HG03571 (cell line): ENCODE results near the gene BLOC1S5.
"Not testable (repeated sequence)": the region's sequence is repeated elsewhere in the genome, so short reads cannot be mapped to it uniquely, and the experiment has no call there.

ENCODE experiments used
- ATAC-seq: cut with Tn5 transposase; IDR thresholded peaks from one replicate; pipeline ENCODE4 v1.9.1; 2021; ENCODE audit not compliant: unreplicated experiment

BLOC1S5 gene

GRCh38 chr6:8045769-8046168, 18.4 kb downstream of the BLOC1S5 start:
- not testable (repeated sequence) for ATAC-seq

DNA sequence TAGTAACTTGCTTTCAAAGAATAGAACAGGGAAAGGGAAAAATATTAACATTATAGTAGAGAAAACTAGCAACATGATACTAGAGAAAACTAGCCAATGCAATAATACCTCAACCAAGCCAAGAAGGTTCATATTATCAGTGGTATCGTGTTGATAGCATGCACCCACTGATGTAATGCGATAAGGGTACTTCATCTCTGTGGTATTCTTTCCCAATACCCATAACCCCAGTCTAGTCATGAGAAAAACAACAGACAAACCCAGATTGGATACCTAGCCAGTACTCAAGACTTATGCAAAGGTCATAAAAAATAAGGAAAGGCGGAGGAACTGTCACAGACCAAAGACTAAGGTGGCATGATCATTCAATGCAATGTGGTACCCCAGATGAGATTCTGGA, 21.0 kb downstream of the BLOC1S5 start:
- no peak for ATAC-seq

GRCh38 chr6:8041913-8042583, 22.1 kb downstream of the BLOC1S5 start:
- ATAC-seq = no peak

- ATAC-seq = not testable (repeated sequence)
These were observed 30.1 kb downstream of the BLOC1S5 start for GRCh38 chr6:8034107-8034506.

DNA sequence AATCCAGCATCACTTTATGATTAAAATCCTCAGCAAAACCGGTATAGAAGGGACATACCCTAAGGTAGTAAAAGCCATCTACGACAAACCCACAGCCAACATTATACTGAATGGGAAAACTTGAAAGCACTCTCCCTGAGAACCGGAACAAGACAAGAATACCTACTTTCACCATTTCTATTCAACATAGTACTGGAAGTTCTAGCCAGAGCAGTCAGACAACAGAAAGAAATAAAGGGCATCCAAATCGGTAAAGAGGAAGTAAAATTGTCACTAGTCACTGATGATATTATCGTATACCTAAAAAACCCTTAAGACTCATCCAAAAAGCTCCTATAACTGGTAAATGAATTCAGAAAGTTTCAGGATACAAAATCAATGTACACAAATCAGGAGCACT, 33.3 kb downstream of the BLOC1S5 start:
- ATAC-seq = no peak

- no peak for ATAC-seq
These were observed 34.8 kb downstream of the BLOC1S5 start for GRCh38 chr6:8029243-8029870.

GRCh38 chr6:8027965-8028651, 36.1 kb downstream of the BLOC1S5 start:
- no peak for ATAC-seq

DNA sequence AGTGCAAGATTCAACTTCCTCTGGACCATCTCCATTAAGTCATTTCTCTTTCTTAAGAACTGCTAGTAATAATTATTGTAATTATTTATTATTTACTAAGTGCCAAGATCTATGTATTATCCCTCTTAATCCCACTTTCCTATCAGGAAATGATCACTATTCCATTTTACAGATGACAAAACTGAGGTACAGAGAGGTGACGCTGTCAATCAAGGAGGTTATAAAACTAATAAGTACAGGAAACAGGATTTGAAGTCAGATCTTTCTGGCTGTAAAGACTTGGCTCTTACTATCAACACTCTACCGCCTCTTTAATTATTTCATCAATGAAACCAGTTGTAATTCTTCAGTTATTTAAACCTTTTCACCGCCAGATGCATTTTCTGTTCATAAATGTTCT, 37.4 kb downstream of the BLOC1S5 start:
- ATAC-seq = no peak

DNA sequence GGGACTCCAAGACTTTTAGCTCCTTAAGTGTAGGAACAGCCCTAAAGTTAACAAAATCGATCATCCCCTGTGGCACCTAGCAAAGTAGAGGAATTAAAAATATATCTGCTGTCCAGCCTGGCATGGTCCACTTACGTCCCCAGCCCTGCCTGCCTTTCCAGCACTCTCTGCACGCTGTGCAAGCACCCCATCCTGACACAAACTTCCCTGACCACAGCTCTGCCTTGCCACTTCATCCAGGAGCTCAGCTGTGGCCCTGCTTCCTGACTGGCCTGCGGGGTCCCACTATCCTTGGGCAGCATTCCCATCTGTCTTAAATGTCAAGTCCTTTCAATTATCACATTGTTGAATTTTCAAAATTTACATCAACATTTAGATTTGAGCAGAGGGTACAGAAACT, 39.0 kb downstream of the BLOC1S5 start:
- no peak for ATAC-seq

DNA sequence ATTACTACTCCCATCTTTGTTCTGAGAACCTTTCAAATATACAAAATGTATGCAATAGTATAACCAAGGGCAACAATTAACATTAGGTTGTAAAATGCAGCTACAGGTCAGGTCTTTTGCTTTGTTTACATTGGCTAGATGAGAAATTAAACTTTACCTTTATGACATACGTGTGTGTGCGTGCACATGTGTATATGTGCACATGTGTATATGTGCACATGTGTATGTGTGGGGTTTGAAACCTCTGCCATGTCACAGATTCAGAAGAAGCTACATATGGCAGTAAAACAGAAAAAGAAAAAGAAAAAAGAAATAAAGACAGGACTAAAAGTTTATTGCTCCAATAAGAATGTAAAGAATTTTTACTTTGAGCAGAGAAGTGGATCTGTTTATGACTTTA, 40.6 kb downstream of the BLOC1S5 start:
- ATAC-seq = no peak

DNA sequence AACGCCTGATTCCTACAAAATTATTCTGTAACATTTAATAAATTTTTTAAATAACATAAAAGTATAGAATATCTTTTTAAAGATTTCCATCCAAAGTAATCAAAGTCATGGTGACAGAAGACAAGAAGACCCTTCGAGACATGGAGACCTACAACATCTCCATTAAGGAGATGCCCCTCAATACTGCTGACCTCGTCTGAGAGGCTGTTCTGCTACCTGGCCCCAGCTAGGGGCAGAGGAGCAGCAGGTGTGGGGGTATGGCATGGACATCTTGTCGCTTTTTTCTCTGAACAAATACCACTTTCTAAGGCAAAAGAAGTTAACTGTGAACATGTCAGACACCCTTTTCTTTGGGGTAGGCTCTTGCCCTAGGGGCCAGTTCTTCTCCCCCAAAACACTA, 44.1 kb downstream of the BLOC1S5 start:
- ATAC-seq = no peak

DNA sequence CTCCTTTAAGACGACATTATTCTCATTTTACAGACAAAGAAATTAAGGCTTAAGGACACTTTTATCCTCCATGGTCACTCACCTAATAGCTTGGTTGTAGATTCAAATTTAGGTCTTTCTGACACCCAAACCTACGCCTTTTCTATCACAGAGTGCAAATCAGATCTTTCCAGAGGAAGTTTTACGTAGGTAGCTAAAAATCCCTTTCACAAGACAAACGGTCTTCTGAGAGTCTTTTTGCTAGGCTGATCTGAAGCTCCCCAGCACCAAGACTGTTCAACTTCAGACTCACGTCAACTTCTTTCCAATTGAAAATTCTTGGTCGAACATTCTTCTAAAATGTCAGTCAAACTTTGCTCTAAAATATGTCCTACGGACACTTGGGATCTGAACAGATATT, 46.5 kb downstream of the BLOC1S5 start:
- no peak for ATAC-seq

DNA sequence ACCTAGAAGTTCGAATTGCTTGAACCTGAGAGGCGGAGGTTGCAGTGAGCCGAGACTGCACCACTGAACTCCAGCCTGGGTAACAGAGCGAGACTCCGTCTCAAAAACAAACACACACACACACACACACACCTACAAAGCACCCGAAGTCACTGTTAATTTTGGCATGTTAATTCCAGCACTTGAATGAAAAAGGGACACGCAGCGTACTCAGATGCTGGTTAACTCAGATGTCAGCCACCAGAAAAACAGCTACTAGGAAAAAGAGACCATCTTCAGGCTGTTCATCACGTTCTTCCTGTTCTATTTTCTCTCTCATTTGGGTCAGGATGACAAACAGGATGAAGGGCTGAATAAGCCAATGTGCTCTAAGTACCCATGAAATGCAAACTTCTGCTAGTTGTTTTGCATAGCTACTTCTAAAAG, 46.9 kb downstream of the BLOC1S5 start:
- no peak for ATAC-seq

DNA sequence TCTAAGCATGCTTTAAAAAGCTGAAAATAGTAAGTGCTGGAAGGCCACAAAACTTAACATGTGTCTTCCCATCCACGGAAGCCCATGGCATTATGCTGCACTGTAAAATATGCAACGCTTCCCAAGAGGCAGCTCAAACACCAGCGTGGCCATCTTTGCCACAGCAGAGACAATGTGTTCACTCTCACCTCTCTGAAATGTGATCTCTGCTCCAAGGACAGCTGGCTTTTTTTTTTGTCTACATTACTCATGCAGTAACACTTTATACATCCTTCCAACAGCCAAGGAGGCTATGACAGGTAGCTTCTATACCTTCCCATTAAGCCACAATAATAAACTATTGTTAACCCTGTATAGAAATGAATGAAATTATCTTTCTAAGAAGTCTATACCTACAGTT, 49.2 kb downstream of the BLOC1S5 start:
- ATAC-seq = no peak

DNA sequence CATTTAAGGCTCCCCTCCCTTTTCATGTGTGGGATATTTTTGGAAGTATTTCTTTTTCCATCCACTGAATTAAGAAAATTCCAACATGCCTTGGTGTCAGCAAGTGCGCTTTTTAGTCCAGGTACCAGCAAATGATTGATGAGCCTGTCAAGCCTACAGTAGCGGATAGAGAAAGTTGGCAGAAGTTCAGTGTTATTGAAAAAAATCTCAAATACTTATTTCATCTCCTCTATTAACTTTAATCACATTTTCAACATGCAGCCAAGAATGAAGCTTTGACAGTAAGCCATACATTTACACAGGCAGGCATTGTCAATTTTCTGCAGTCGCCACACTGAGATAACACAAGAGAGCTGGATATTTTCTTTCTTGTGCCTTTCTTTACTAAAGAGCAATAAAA, 50.4 kb downstream of the BLOC1S5 start:
- no peak for ATAC-seq

GRCh38 chr6:8006208-8006607, 58.0 kb downstream of the BLOC1S5 start:
- no peak for ATAC-seq

- ATAC-seq = no peak
These were observed 59.1 kb downstream of the BLOC1S5 start for GRCh38 chr6:8005136-8005535.

DNA sequence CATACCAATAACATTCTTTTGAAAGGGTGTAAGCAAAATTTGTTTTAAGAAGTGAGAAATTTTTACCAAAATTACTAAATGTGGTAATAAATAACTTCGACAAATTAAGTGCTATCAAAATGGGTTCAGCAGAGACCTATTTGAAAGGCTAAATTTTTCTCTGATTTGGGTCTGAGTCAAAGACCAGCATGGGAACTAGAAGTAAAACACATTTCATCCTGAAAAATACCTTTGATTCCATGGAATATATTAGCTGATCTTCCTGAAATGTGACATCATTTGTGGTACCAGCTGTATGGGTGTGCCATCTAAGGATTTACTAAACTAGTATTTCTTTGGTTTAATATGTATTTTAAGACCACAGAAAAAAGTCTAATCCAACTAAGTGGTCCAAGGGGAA, 63.6 kb downstream of the BLOC1S5 start:
- no peak for ATAC-seq

GRCh38 chr6:8000188-8000596, 64.0 kb downstream of the BLOC1S5 start:
- ATAC-seq = no peak

- ATAC-seq = no peak
These were observed 65.0 kb downstream of the BLOC1S5 start for GRCh38 chr6:7999201-7999600.

GRCh38 chr6:7998103-7998725, 66.0 kb downstream of the BLOC1S5 start:
- ATAC-seq = no peak

- no peak for ATAC-seq
These were observed 66.9 kb downstream of the BLOC1S5 start for GRCh38 chr6:7997286-7997685.
